ENCODE measurements around the gene SLC13A1.
"Not testable (repeated sequence)": the region's sequence is repeated elsewhere in the genome, so short reads cannot be mapped to it uniquely, and the experiment has no call there.

Gene SLC13A1

GRCh38 chr7:123199883-123200282, at the start of gene SLC13A1:
TSS of gene SLC13A1 (minus strand) at chr7:123199969. CDS start at chr7:123199946, 23 bp downstream.
- DNase-seq: no peak

- DNase-seq: no peak
Observed at GRCh38 chr7:123244768-123245167, 45.0 kb upstream of the SLC13A1 start.

- no peak for DNase-seq
Observed at GRCh38 chr7:123242467-123243092, 42.8 kb upstream of the SLC13A1 start.

- no peak for DNase-seq
Observed at GRCh38 chr7:123241809-123242208, 42.0 kb upstream of the SLC13A1 start.

- no peak for DNase-seq
Observed at GRCh38 chr7:123231021-123232000, 31.5 kb upstream of the SLC13A1 start.

- DNase-seq: no peak
Observed at GRCh38 chr7:123230603-123231002, 30.8 kb upstream of the SLC13A1 start.

GRCh38 chr7:123230147-123230546, 30.4 kb upstream of the SLC13A1 start:
- no peak for DNase-seq

GRCh38 chr7:123229426-123229825, 29.7 kb upstream of the SLC13A1 start:
- no peak for DNase-seq

- not testable (repeated sequence) for DNase-seq
Observed at GRCh38 chr7:123227666-123228065, 27.9 kb upstream of the SLC13A1 start.

- DNase-seq: no peak
Observed at GRCh38 chr7:123220396-123220795, 20.6 kb upstream of the SLC13A1 start.

- no peak for DNase-seq
Observed at GRCh38 chr7:123218866-123219265, 19.1 kb upstream of the SLC13A1 start.

- DNase-seq: no peak
Observed at GRCh38 chr7:123216825-123217224, 17.1 kb upstream of the SLC13A1 start.

GRCh38 chr7:123215350-123215749, 15.6 kb upstream of the SLC13A1 start:
- DNase-seq: no peak

- DNase-seq: no peak
Observed at GRCh38 chr7:123211545-123211944, 11.8 kb upstream of the SLC13A1 start.

GRCh38 chr7:123210986-123211385, 11.2 kb upstream of the SLC13A1 start:
- no peak for DNase-seq

- DNase-seq: no peak
Observed at GRCh38 chr7:123209786-123210185, 10.0 kb upstream of the SLC13A1 start.

- no peak for DNase-seq
Observed at GRCh38 chr7:123208793-123209192, 9.0 kb upstream of the SLC13A1 start.

GRCh38 chr7:123204206-123204835, 4.6 kb upstream of the SLC13A1 start:
- no peak for DNase-seq

- DNase-seq: no peak
Observed at GRCh38 chr7:123201901-123202300, 2.1 kb upstream of the SLC13A1 start.

GRCh38 chr7:123198668-123199652, 809 bp downstream of the SLC13A1 start:
- no peak for DNase-seq

GRCh38 chr7:123198111-123198510, 1.7 kb downstream of the SLC13A1 start:
- DNase-seq: no peak

GRCh38 chr7:123193235-123193634, 6.5 kb downstream of the SLC13A1 start:
- no peak for DNase-seq

Measured in stimulated activated CD4-positive, alpha-beta T cell treated with anti-CD3 and anti-CD28 coated beads, Interleukin-4, amount 100 ng/mL, for 4 hours (primary cell).